T-helper 9 cell (primary cell): ENCODE results near the gene POM121C.
"Not testable (repeated sequence)": the region's sequence is repeated elsewhere in the genome, so short reads cannot be mapped to it uniquely, and the experiment has no call there.

Experiments
- DNase-seq: peaks from one replicate; pipeline ENCODE4 v3.0.0-alpha.2; 2020

POM121C gene

DNA sequence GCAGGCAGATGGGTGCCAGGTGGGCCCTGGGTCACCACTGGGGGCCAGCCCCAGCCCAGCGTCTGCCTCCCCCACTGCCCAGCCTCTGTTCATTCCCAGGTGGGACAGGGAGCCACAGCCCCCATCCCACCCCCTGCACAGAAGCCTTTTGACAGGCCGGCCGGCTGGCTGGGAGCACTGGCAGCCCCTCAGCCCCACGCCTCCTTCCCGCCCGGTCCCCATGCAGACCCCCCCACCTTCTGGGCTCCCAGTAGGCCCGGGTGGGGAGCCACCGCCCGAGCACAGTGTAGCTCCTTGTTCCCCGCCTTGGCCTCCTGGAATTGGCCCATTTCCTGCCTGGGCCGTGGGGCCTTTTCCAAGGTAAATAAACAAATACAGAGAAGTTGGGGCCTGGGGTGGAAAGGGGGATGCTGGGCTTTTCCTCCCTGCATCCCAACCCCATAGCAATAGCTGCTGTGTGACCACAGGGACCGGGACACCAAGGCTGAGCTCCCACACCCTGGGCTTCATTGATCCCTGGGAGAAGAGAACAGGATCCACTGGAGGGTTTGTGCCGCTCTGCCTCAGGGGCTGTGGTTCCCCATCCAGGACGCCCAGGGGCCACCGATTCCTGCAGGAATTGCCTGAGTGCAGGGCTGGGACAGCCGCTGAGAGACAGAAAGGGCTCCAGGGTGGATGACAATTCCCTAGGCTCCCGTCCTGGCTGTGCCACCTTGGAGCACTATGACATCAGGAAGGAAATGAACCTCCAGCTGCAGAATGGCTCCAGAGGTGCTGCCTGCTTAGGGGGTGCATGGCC lies 111.4 kb downstream of the POM121C start:
- not testable (repeated sequence) for DNase-seq

DNA sequence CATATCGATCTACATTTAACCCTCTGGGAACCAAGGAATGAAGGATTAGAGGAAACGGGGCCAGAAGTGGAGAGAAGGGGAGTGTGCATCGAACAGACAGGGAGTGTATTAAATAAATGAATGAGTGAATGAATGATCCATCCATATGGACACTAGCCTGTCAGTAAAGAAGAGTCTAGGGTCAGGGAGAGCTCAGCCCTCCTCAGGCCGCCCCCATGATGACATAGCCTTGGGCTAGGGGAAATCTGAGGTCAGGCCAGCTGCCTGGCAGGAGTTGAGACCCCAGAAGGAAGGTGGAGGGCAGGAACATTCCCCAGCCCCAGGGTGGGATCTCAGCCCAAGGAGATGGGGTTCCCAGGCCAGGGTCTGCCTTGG lies 112.0 kb downstream of the POM121C start:
- not testable (repeated sequence) for DNase-seq

DNA sequence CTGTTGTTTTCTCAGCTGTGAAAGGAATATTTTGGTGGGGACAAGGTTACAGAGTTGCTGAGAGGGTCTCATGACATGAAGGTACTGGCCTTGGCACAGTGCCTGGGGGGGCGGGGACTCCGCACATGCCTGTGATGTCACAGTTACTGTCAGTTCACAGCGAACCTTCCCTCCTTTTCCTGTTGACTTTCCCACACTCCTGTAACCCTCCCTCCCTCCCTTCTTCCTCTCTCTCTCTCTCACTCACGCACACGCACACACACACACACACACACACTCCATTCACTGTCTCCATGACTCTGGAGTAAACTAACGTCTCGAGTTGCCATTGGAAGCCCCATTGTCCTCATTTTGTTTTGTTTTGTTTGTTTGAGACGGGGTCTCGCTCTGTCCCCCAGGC lies 118.8 kb downstream of the POM121C start:
- DNase-seq = not testable (repeated sequence)
